ENCODE measurements around the gene BPIFB3. TPM values are rescaled to one million over a fixed set of nuclear protein-coding genes. Genes with fewer than 3 reads are reported as not detected.

BPIFB3 gene
- total and polyA plus RNA-seq, 2 experiments from 2014 or later = not detected

DNA sequence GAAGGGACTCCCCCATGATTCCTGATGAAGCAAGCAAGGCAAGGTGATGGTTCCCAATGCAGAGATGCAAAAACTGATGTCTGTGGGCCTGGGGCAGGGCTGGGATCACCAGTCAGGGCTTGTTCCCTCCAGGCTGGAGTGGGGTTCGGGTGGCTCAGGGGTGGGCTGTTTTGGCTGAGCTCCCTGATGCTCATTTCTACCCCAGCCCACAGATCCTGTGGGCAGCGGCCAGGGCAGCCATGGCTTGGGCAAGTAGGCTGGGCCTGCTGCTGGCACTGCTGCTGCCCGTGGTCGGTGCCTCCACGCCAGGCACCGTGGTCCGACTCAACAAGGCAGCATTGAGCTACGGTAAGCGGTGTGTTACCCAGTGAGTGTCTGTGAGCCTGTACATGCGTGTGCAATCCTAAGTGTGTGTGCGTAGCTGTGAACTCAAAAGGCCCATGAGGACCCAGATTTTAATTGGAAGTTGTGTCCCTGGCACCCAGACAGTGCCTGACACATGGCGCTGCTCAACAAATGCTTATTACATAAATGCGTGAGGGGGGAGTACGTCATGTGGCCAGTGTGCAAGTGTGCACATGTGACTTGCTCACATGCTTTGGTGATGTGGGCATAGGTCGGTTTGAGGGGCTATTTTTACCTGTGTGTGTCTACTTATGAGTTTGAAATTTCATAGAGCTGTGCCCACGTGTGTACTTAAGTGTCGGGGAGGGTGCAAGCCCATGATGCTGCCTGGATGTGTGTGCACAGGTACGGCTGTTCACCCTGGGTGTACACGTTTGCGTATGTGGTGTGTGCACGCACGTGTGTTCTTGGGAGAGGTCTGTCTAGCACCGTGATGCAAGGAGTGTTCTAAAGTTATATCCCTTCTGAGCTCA is 45.1 kb upstream of the BPIFB3 start:
- Mint-ChIP-seq H3K27ac (no peak overlapping the region), H3K4me1 (peaks cover 2% of the 10 kb centered on the region; the same call in 1 of the 3 replicates), H3K4me3 (no peak overlapping the region), H3K27me3 (ENCODE audit: insufficient read depth, low read depth, poor library complexity) (peaks cover 14% of the 10 kb centered on the region), H3K9me3 (peaks cover 4% of the 10 kb centered on the region; the same call in 2 of the 3 replicates), H3K36me3 (ENCODE audit: low read depth) (peaks cover 3% of the 10 kb centered on the region; the same call in 1 of the 3 replicates)
- H3K4me1 ChIP-seq (ENCODE audit: insufficient read depth) = no peaks in the 10 kb centered on the region
- H2AFZ ChIP-seq = no peak overlapping the region
- no peaks in the 10 kb centered on the region for H3K9me2 ChIP-seq (ENCODE audit: insufficient read depth)
- no peak for ATAC-seq
- no peaks in the 10 kb centered on the region for H3K27me3 ChIP-seq (ENCODE audit: insufficient read depth)
- H3K79me2 ChIP-seq (replicated peaks; ENCODE audit: insufficient read depth) = no peaks in the 10 kb centered on the region
- no peak overlapping the region for H3K4me2 ChIP-seq
- no peaks in the 10 kb centered on the region for H3F3A ChIP-seq (replicated peaks; ENCODE audit: low read depth)
- no peak for DNase-seq (ENCODE audit: low spot score)
- no peak overlapping the region for H3K4me3 ChIP-seq
- no peak overlapping the region for H3K27ac ChIP-seq (ENCODE audit: low read depth)
- no peaks in the 10 kb centered on the region for H3K36me3 ChIP-seq (ENCODE audit: insufficient read depth)
- TF ChIP-seq POLR2AphosphoS5 (IDR thresholded peaks at IDR 0.05; ENCODE audit: low read depth) = no peak
- TF ChIP-seq CREB1 (CRISPR knock-in tag; IDR thresholded peaks at IDR 0.05; ENCODE audit: low read depth) = no peak
- no peak for TF ChIP-seq EZH2phosphoT487 (IDR thresholded peaks at IDR 0.05; ENCODE audit: unreplicated experiment)
- TF ChIP-seq, protein P1, sequence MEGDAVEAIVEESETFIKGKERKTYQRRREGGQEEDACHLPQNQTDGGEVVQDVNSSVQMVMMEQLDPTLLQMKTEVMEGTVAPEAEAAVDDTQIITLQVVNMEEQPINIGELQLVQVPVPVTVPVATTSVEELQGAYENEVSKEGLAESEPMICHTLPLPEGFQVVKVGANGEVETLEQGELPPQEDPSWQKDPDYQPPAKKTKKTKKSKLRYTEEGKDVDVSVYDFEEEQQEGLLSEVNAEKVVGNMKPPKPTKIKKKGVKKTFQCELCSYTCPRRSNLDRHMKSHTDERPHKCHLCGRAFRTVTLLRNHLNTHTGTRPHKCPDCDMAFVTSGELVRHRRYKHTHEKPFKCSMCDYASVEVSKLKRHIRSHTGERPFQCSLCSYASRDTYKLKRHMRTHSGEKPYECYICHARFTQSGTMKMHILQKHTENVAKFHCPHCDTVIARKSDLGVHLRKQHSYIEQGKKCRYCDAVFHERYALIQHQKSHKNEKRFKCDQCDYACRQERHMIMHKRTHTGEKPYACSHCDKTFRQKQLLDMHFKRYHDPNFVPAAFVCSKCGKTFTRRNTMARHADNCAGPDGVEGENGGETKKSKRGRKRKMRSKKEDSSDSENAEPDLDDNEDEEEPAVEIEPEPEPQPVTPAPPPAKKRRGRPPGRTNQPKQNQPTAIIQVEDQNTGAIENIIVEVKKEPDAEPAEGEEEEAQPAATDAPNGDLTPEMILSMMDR (conservative IDR thresholded peaks at IDR 0.05; ENCODE audit: low read depth in 2 of 2) = no peak
- TF ChIP-seq JUNB (IDR thresholded peaks at IDR 0.05; ENCODE audit: unreplicated experiment) = no peak
- no peak for TF ChIP-seq NANOG (IDR thresholded peaks at IDR 0.05; ENCODE audit: borderline replicate concordance)
- TF ChIP-seq ZNF331 (CRISPR knock-in tag; IDR thresholded peaks at IDR 0.05; ENCODE audit: low read depth) = no peak
- TF ChIP-seq, protein P2, sequence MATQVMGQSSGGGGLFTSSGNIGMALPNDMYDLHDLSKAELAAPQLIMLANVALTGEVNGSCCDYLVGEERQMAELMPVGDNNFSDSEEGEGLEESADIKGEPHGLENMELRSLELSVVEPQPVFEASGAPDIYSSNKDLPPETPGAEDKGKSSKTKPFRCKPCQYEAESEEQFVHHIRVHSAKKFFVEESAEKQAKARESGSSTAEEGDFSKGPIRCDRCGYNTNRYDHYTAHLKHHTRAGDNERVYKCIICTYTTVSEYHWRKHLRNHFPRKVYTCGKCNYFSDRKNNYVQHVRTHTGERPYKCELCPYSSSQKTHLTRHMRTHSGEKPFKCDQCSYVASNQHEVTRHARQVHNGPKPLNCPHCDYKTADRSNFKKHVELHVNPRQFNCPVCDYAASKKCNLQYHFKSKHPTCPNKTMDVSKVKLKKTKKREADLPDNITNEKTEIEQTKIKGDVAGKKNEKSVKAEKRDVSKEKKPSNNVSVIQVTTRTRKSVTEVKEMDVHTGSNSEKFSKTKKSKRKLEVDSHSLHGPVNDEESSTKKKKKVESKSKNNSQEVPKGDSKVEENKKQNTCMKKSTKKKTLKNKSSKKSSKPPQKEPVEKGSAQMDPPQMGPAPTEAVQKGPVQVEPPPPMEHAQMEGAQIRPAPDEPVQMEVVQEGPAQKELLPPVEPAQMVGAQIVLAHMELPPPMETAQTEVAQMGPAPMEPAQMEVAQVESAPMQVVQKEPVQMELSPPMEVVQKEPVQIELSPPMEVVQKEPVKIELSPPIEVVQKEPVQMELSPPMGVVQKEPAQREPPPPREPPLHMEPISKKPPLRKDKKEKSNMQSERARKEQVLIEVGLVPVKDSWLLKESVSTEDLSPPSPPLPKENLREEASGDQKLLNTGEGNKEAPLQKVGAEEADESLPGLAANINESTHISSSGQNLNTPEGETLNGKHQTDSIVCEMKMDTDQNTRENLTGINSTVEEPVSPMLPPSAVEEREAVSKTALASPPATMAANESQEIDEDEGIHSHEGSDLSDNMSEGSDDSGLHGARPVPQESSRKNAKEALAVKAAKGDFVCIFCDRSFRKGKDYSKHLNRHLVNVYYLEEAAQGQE (IDR thresholded peaks at IDR 0.05; ENCODE audit: unreplicated experiment) = no peak
- no peak for TF ChIP-seq STAT1 (IDR thresholded peaks at IDR 0.05; ENCODE audit: unreplicated experiment)
- TF ChIP-seq, protein P3, sequence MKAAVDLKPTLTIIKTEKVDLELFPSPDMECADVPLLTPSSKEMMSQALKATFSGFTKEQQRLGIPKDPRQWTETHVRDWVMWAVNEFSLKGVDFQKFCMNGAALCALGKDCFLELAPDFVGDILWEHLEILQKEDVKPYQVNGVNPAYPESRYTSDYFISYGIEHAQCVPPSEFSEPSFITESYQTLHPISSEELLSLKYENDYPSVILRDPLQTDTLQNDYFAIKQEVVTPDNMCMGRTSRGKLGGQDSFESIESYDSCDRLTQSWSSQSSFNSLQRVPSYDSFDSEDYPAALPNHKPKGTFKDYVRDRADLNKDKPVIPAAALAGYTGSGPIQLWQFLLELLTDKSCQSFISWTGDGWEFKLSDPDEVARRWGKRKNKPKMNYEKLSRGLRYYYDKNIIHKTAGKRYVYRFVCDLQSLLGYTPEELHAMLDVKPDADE (IDR thresholded peaks at IDR 0.05) = no peak
- TF ChIP-seq, protein P4, sequence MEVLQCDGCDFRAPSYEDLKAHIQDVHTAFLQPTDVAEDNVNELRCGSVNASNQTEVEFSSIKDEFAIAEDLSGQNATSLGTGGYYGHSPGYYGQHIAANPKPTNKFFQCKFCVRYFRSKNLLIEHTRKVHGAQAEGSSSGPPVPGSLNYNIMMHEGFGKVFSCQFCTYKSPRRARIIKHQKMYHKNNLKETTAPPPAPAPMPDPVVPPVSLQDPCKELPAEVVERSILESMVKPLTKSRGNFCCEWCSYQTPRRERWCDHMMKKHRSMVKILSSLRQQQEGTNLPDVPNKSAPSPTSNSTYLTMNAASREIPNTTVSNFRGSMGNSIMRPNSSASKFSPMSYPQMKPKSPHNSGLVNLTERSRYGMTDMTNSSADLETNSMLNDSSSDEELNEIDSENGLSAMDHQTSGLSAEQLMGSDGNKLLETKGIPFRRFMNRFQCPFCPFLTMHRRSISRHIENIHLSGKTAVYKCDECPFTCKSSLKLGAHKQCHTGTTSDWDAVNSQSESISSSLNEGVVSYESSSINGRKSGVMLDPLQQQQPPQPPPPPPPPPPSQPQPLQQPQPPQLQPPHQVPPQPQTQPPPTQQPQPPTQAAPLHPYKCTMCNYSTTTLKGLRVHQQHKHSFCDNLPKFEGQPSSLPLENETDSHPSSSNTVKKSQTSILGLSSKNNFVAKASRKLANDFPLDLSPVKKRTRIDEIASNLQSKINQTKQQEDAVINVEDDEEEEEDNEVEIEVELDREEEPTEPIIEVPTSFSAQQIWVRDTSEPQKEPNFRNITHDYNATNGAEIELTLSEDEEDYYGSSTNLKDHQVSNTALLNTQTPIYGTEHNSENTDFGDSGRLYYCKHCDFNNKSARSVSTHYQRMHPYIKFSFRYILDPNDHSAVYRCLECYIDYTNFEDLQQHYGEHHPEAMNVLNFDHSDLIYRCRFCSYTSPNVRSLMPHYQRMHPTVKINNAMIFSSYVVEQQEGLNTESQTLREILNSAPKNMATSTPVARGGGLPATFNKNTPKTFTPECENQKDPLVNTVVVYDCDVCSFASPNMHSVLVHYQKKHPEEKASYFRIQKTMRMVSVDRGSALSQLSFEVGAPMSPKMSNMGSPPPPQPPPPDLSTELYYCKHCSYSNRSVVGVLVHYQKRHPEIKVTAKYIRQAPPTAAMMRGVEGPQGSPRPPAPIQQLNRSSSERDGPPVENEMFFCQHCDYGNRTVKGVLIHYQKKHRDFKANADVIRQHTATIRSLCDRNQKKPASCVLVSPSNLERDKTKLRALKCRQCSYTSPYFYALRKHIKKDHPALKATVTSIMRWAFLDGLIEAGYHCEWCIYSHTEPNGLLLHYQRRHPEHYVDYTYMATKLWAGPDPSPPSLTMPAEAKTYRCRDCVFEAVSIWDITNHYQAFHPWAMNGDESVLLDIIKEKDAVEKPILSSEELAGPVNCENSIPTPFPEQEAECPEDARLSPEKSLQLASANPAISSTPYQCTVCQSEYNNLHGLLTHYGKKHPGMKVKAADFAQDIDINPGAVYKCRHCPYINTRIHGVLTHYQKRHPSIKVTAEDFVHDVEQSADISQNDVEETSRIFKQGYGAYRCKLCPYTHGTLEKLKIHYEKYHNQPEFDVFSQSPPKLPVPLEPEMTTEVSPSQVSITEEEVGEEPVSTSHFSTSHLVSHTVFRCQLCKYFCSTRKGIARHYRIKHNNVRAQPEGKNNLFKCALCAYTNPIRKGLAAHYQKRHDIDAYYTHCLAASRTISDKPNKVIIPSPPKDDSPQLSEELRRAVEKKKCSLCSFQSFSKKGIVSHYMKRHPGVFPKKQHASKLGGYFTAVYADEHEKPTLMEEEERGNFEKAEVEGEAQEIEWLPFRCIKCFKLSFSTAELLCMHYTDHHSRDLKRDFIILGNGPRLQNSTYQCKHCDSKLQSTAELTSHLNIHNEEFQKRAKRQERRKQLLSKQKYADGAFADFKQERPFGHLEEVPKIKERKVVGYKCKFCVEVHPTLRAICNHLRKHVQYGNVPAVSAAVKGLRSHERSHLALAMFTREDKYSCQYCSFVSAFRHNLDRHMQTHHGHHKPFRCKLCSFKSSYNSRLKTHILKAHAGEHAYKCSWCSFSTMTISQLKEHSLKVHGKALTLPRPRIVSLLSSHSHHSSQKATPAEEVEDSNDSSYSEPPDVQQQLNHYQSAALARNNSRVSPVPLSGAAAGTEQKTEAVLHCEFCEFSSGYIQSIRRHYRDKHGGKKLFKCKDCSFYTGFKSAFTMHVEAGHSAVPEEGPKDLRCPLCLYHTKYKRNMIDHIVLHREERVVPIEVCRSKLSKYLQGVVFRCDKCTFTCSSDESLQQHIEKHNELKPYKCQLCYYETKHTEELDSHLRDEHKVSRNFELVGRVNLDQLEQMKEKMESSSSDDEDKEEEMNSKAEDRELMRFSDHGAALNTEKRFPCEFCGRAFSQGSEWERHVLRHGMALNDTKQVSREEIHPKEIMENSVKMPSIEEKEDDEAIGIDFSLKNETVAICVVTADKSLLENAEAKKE (CRISPR knock-in tag; IDR thresholded peaks at IDR 0.05) = no peak
- no peak for TF ChIP-seq ZNF114 (CRISPR knock-in tag; IDR thresholded peaks at IDR 0.05)
- H4K20me1 ChIP-seq (replicated peaks; ENCODE audit: insufficient read depth) = no peaks in the 10 kb centered on the region

Data from GM23338 (cell line).